OCI-M2 (cell line): ENCODE measurements around the gene MMP26.
"Not testable (repeated sequence)": the region's sequence is repeated elsewhere in the genome, so short reads cannot be mapped to it uniquely, and the experiment has no call there.

Experiments used
- DNase-seq: peaks from one replicate; lab custom pipeline; 2025; ENCODE audit not compliant: unreplicated experiment; lab: John Stamatoyannopoulos, UW

Gene MMP26

DNA sequence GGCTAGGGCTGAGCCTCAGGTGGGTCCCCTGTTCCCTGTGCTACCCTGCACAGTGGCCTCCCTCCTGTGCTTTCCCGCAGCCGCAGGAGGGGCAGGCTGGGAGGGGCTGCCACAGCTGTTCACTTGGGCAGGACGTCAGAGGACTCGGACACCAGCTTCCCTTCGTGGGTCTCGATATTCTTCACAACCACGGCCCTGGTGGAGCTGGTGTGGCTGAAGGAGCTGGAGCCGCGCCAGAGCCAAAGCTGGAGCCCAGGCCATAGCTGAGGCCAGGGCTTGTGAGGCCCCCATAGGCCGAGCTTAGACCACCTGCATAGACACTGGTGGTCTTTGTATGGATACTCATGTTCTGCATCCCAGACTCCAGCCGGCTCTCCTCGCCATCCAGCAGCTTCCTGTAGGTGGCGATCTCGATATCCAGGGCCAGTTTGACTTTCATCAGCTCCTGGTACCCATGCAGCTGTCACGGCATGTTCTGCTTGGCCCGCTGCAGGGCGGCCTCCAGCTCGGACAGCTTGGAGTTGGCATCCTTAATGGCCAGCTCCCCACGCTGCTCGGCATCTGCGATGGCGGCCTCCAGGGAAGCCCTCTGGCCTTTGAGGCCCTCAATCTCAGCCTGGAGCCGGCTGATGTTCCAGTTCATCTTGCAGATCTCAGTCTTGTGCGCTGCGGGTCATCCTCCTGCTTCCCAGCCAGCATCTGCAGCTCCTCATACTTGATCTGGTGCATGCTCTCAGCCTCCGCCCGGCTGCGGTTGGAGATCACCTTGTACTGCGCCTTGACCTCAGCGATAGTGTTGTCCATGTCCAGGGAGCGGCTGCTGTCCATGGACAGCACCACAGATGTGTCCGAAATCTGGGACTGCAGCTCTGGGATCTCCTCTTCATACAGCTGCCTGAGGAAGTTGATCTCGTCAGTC, 18.3 kb downstream of the MMP26 start:
- DNase-seq: not testable (repeated sequence)

DNA sequence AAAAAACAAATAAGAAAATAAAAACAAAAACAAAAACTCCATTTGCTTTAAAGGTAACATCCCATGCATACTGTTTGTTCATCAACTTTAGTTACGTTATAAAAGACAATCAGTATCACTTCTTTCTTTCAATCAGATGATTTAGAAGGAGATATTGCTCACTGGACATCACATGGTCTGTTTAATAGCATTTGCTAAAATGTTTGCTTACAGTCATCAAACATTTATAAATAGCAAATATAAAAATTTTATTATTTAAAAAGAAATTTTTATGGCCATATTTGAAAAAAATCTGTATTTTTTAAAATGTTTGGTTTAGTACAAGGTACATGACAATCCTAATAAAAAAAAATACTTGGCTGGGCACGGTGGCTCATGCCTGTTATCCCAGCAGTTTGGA, 22.6 kb downstream of the MMP26 start:
- no peak for DNase-seq

DNA sequence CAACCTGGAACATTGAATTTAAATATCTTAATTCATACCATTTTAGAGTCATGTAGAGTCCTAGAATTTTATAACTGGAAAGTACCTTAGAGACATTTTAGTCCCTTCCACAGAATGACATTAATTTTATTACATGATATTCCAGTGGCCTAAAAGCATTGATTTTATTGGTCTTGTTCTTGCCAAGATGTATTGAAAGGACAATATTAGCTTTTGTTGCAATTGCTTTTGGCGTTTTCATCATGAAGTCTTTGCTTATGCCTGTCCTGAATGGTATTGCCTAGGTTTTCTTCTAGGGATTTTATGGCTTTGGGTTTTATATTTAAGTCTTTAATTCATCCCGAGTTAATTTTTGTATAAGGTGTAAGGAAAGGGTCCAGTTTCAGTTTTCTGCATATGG, 36.2 kb downstream of the MMP26 start:
- DNase-seq: no peak

DNA sequence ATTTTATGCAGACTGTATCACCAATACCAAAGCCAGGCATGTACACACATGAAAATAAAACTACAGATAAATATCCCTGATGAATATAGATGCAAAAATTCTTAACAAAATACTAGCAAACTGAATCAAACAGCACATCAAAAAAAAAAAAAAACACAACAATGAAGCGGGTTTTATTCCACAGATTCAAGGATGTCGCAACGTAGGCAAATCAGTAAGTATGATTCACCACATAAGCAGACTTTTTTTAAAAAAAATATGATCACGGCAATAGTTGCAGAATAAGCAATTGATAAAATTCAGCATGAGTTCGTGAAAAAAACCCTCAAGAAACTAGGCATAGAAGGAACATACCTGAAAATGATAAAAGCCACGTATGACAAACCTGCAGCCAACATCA, 43.9 kb downstream of the MMP26 start:
- DNase-seq: no peak

DNA sequence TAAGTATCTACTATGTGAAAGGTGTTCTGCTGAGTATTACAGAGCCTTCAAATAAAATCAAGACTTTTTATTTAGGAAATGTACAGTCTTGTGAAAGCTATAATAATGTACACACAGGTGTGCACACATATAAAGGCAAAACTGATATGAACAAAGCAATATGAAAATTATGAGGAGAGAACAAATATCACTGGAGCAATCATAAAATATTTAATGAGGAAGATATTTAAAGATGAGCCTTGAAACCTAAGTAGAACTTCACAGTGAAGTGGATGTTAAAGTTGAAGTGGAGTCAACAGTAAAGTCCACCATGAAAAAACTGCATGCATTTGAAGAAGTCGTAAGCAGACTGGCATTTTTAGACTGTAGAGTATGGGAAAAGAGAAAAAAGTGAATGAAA, 46.6 kb downstream of the MMP26 start:
- DNase-seq: no peak
